Fibroblast of lung (primary cell): ENCODE results near the gene TTC33.
"Not testable (repeated sequence)": the region's sequence is repeated elsewhere in the genome, so short reads cannot be mapped to it uniquely, and the experiment has no call there.

Experiments used
- EZH2 ChIP-seq: IDR thresholded peaks from 2 replicates; pipeline ENCODE4 v1.5.1; 2012; ENCODE audit warnings: low read length, control low read depth, mild to moderate bottlenecking; ENCODE audit errors: missing control alignments
- TF ChIP-seq, protein P1 (sequence below), 2 donors: IDR thresholded peaks in 1 of 2; conservative IDR thresholded peaks in 1 of 2; 1 replicate in 1 of 2; 2 replicates in 1 of 2; pipeline ENCODE4 v1.5.1; 2011 to 2012; ENCODE audit warnings: low read length in 2 of 2, control low read depth in 1 of 2, inconsistent platforms in 1 of 2, low read depth in 1 of 2, mild to moderate bottlenecking in 1 of 2

DNA sequence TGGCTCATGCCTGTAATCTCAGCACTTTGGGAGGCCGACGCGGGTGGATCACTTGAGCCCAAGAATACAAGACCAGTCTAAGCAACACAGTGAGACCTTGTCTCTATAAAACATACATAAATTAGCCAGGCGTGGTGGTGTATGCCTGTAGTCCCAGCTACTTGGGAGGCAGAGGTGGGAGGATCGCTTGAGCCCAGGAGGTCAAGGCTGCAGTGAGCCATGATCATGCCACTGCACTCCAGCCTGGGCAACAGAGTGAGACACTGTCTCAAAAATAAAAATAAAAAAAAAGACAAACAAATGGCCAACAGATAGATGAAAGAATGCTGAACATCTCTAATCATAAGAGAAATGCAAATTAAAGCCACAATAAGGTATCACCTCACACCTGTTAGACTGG is 33.2 kb upstream of the TTC33 start:
- TF ChIP-seq, protein P1, sequence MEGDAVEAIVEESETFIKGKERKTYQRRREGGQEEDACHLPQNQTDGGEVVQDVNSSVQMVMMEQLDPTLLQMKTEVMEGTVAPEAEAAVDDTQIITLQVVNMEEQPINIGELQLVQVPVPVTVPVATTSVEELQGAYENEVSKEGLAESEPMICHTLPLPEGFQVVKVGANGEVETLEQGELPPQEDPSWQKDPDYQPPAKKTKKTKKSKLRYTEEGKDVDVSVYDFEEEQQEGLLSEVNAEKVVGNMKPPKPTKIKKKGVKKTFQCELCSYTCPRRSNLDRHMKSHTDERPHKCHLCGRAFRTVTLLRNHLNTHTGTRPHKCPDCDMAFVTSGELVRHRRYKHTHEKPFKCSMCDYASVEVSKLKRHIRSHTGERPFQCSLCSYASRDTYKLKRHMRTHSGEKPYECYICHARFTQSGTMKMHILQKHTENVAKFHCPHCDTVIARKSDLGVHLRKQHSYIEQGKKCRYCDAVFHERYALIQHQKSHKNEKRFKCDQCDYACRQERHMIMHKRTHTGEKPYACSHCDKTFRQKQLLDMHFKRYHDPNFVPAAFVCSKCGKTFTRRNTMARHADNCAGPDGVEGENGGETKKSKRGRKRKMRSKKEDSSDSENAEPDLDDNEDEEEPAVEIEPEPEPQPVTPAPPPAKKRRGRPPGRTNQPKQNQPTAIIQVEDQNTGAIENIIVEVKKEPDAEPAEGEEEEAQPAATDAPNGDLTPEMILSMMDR (conservative IDR thresholded peaks at IDR 0.05 in 1 of 2, IDR thresholded peaks at IDR 0.05 in 1 of 2; ENCODE audit: low read depth in 1 of 2, low read length in 2 of 2), result not testable (repeated sequence)
- not testable (repeated sequence) for TF ChIP-seq EZH2
